Brain microvascular endothelial cell (primary cell): ENCODE measurements around the gene TP53I11.

Experiments used
- DNase-seq: peaks from one replicate; pipeline ENCODE4 v3.0.0-alpha.2; 2020
- H3K27ac ChIP-seq: fragments of 250-450 bp; sonication (Bioruptor Pico); 2 replicates; pipeline ENCODE4 v1.5.1; 2020; ENCODE audit warnings: mild to moderate bottlenecking, moderate library complexity
- H3K27me3 ChIP-seq: fragments of 250-450 bp; sonication (Bioruptor Pico); replicated peaks from 2 replicates; pipeline ENCODE4 v1.5.1; 2020; ENCODE audit warnings: mild to moderate bottlenecking
- H3K36me3 ChIP-seq: fragments of 250-450 bp; sonication (Bioruptor Pico); replicated peaks from 2 replicates; pipeline ENCODE4 v1.5.1; 2020; ENCODE audit warnings: mild to moderate bottlenecking
- H3K4me3 ChIP-seq: 2 replicates; pipeline ENCODE4 v1.5.1; 2011; ENCODE audit warnings: low read depth, mild to moderate bottlenecking, control low read depth, low read length, moderate library complexity
- CTCF ChIP-seq: IDR thresholded peaks from 2 replicates; pipeline ENCODE4 v1.5.1; 2011; ENCODE audit warnings: low read depth, mild to moderate bottlenecking, moderate library complexity, low read length, control low read depth, inconsistent platforms; ENCODE audit errors: missing control alignments
- in situ Hi-C: cut with HindIII; loops from 2 replicates; pipeline ENCODE4 v1.10.0; 2017; ENCODE audit warnings: low sequenced_read_pairs, low pct_ligation_motif_present

TP53I11 gene

GRCh38 chr11:44993971-44994704 lies 43.5 kb upstream of the TP53I11 start:
- Histone ChIP-seq H3K36me3 (no peaks in the 10 kb centered on the region), H3K4me3 (no peak overlapping the region)
- TF ChIP-seq CTCF = no peak

DNA sequence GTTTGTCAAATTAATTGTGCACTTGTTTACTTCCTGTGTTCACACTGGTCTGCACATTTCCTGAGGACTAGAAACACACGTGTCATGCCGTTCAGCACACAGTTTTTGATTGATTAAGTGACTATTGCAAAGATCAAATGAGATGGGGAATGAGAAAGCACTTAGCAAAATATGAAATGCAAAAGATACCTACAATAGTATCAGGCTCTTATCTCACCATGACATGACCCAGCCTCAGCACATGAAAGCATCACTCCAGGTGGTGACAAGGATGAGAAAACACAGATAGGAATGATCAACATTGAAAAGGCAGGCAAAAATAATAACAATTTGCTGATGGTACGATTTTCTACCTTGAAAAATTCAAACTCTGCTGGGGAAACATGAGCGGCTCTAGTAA lies 42.1 kb upstream of the TP53I11 start:
- Histone ChIP-seq H3K36me3 (no peaks in the 10 kb centered on the region), H3K27ac (no peak overlapping the region), H3K27me3 (peaks cover 3% of the 10 kb centered on the region), H3K4me3 (no peak overlapping the region)
- in situ Hi-C loops = no loop called here
- DNase-seq = no peak
- TF ChIP-seq CTCF = no peak

More at GRCh38 chr11:44993971-44994704, 43.5 kb upstream of the TP53I11 start:
- DNase-seq = no peak
- no peak overlapping the region for H3K27ac ChIP-seq
- in situ Hi-C loops = no loop called here
- H3K27me3 ChIP-seq = no peaks in the 10 kb centered on the region

DNA sequence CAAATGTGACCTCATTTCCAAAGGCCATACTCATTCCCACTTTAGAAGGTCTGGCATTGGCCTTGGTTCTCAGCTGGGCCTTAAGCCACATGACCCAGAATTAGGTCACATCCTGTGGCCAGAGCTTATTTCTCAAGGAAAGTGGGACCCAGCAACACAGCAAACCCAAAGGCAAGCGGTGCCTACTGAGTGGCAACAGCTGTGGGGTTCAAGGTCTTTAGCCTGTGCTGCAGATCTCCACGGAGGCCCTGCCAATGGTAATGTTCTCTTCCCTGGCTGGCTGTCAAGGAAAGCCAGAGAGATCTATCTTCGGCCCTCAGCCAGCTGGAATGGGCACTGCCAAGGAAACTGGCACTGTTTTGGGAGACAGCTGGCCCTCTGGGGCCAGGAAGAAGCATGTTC lies 41.5 kb upstream of the TP53I11 start:
- Histone ChIP-seq H3K27ac (no peak overlapping the region), H3K36me3 (no peaks in the 10 kb centered on the region), H3K27me3 (peaks cover 3% of the 10 kb centered on the region), H3K4me3 (no peak overlapping the region)
- in situ Hi-C loops = no loop called here
- no peak for DNase-seq
- no peak for TF ChIP-seq CTCF

DNA sequence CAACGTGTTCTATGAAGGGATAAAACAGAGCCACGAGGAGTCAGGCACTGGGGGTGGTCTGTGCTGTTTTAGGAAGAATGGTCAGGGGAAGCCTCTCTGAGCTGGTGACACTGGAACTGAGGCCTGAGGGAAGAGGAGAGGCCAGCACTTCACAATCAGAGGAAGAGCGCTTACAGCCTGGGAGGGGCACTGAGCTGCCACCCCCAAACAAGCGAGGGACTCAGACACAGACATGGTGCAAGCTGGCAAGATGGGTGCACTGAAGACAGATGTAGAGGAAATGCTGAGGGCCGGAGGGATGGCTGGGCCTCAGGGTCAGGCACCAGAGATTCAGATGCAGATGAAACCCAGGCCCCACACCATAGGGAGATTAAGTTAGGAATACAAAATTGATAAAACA lies 40.0 kb upstream of the TP53I11 start:
- no peak for DNase-seq
- peaks cover 3% of the 10 kb centered on the region for H3K27me3 ChIP-seq
- no peak for TF ChIP-seq CTCF
- H3K27ac ChIP-seq = no peak overlapping the region
- H3K36me3 ChIP-seq = no peaks in the 10 kb centered on the region
- no peak overlapping the region for H3K4me3 ChIP-seq
- in situ Hi-C loops = no loop called here

GRCh38 chr11:44989831-44990566 lies 39.3 kb upstream of the TP53I11 start:
- TF ChIP-seq CTCF = no peak
- in situ Hi-C loops = no loop called here
- Histone ChIP-seq H3K36me3 (no peaks in the 10 kb centered on the region), H3K27me3 (peaks cover 3% of the 10 kb centered on the region), H3K4me3 (no peak overlapping the region), H3K27ac (no peak overlapping the region)
- DNase-seq = no peak
